OCI-LY3 (cell line): ENCODE results near the gene PPP2R5C.

Experiments
- H2AFZ ChIP-seq: fragments of 200-600, 300-600 bp; shearing (Covaris generic); 2 replicates; pipeline ENCODE4 v1.6.0; 2014; ENCODE audit warnings: antibody characterized with exemption, low read depth, low read length
- H3K27ac ChIP-seq: fragments of 200-600, 300-600 bp; sonication (generic); 2 replicates; pipeline ENCODE4 v1.5.1; 2014; ENCODE audit warnings: mild to moderate bottlenecking, low read length, moderate library complexity, mixed read lengths
- H3K27me3 ChIP-seq: fragments of 200-600, 300-600 bp; sonication (generic); 2 replicates; pipeline ENCODE4 v1.6.1; 2014; ENCODE audit warnings: low read depth, low read length, mixed read lengths
- H3K36me3 ChIP-seq: fragments of 200-600, 300-600 bp; sonication (generic); replicated peaks from 2 replicates; pipeline ENCODE3; 2014; ENCODE audit warnings: low read depth, low read length, mixed read lengths
- H3K4me1 ChIP-seq: fragments of 300-600, 200-600 bp; sonication (generic); 2 replicates; pipeline ENCODE4 v1.6.1; 2014; ENCODE audit warnings: low read length, mixed read lengths
- H3K4me2 ChIP-seq: fragments of 200-600, 300-600 bp; sonication (generic); 2 replicates; pipeline ENCODE4 v1.6.1; 2014; ENCODE audit warnings: low read length, mixed read lengths
- H3K4me3 ChIP-seq: fragments of 300-600, 200-600 bp; sonication (generic); 2 replicates; pipeline ENCODE4 v1.5.1; 2014; ENCODE audit warnings: antibody characterized with exemption, mild to moderate bottlenecking, low read length, moderate library complexity
- H3K79me2 ChIP-seq: fragments of 300-600, 200-600 bp; shearing (Covaris generic); 2 replicates; pipeline ENCODE4 v1.6.1; 2014; ENCODE audit warnings: mild to moderate bottlenecking, low read length, mixed read lengths
- H3K9ac ChIP-seq: fragments of 300-600, 200-600 bp; shearing (Covaris generic); 2 replicates; pipeline ENCODE4 v1.6.0; 2014; ENCODE audit warnings: mild to moderate bottlenecking, low read length, moderate library complexity
- H3K9me3 ChIP-seq: fragments of 200-600, 300-600 bp; shearing (Covaris generic); 2 replicates; pipeline ENCODE4 v1.6.1; 2014; ENCODE audit warnings: low read length, mixed read lengths; ENCODE audit not compliant: insufficient read depth
- H4K20me1 ChIP-seq: fragments of 200-600, 300-600 bp; sonication (generic); 2 replicates; pipeline ENCODE4 v1.6.1; 2016; ENCODE audit warnings: low read length, mixed read lengths; ENCODE audit not compliant: insufficient read depth
- CTCF ChIP-seq: fragments of 200-600, 300-600 bp; sonication (generic); IDR thresholded peaks from 2 replicates; pipeline ENCODE4 v1.5.1; 2014; ENCODE audit warnings: antibody characterized with exemption, low read length, low read depth
- EZH2phosphoT487 ChIP-seq: fragments of 200-600 bp; shearing (Covaris generic); IDR thresholded peaks from 2 replicates; pipeline ENCODE4 v1.6.1; 2018; ENCODE audit warnings: antibody characterized with exemption, mixed run types, low read depth

The PPP2R5C gene

GRCh38 chr14:101899263-101899662 is 137.8 kb downstream of the PPP2R5C start:
- Histone ChIP-seq H3K36me3 (peaks cover 45% of the 10 kb centered on the region), H2AFZ (no peak overlapping the region), H3K79me2 (no peaks in the 10 kb centered on the region), H3K27ac (peak overlapping the region; percentile 68; the same call in 1 of the 2 replicates), H3K9me3 (no peaks in the 10 kb centered on the region), H3K27me3 (no peaks in the 10 kb centered on the region), H3K4me3 (no peak overlapping the region), H4K20me1 (no peaks in the 10 kb centered on the region), H3K4me2 (peak overlapping the region; percentile 56; the same call in 1 of the 2 replicates), H3K9ac (no peak overlapping the region), H3K4me1 (peaks cover 15% of the 10 kb centered on the region)
- TF ChIP-seq EZH2phosphoT487 (no peak), CTCF (no peak)

- Histone ChIP-seq H3K79me2 (no peaks in the 10 kb centered on the region), H4K20me1 (no peaks in the 10 kb centered on the region), H3K36me3 (peaks cover 41% of the 10 kb centered on the region), H3K9ac (no peak overlapping the region), H3K4me3 (no peak overlapping the region), H3K9me3 (no peaks in the 10 kb centered on the region), H2AFZ (no peak overlapping the region), H3K27me3 (no peaks in the 10 kb centered on the region), H3K27ac (no peak overlapping the region), H3K4me2 (no peak overlapping the region), H3K4me1 (peaks cover 15% of the 10 kb centered on the region)
- TF ChIP-seq CTCF, result no peak
- no peak for TF ChIP-seq EZH2phosphoT487
Observed at GRCh38 chr14:101900253-101900652, 138.7 kb downstream of the PPP2R5C start.

- H3K4me2 ChIP-seq, result no peak overlapping the region
- H2AFZ ChIP-seq, result no peak overlapping the region
- no peaks in the 10 kb centered on the region for H3K27me3 ChIP-seq
- no peaks in the 10 kb centered on the region for H3K79me2 ChIP-seq
- H3K27ac ChIP-seq, result no peak overlapping the region
- peaks cover 14% of the 10 kb centered on the region for H3K4me1 ChIP-seq
- H3K4me3 ChIP-seq, result no peak overlapping the region
- H4K20me1 ChIP-seq, result no peaks in the 10 kb centered on the region
- no peak overlapping the region for H3K9ac ChIP-seq
- no peak for TF ChIP-seq EZH2phosphoT487
- TF ChIP-seq CTCF, result no peak
- no peaks in the 10 kb centered on the region for H3K9me3 ChIP-seq
- peaks cover 33% of the 10 kb centered on the region for H3K36me3 ChIP-seq
Observed at GRCh38 chr14:101903111-101903561, 141.6 kb downstream of the PPP2R5C start.

- TF ChIP-seq EZH2phosphoT487, result no peak
- no peak overlapping the region for H3K4me3 ChIP-seq
- no peak overlapping the region for H3K27ac ChIP-seq
- no peaks in the 10 kb centered on the region for H3K4me1 ChIP-seq
- peaks cover 39% of the 10 kb centered on the region for H3K36me3 ChIP-seq
- no peaks in the 10 kb centered on the region for H3K27me3 ChIP-seq
- no peak overlapping the region for H3K9ac ChIP-seq
- no peak overlapping the region for H2AFZ ChIP-seq
- H4K20me1 ChIP-seq, result no peaks in the 10 kb centered on the region
- H3K4me2 ChIP-seq, result no peak overlapping the region
- no peaks in the 10 kb centered on the region for H3K79me2 ChIP-seq
- no peaks in the 10 kb centered on the region for H3K9me3 ChIP-seq
Observed at GRCh38 chr14:101905614-101906013, 144.1 kb downstream of the PPP2R5C start.
